Umbilical cord (tissue), 2 donors: Measurements from ENCODE around the gene FUNDC1. TPM values are rescaled to one million over a fixed set of nuclear protein-coding genes. Genes with fewer than 3 reads are reported as not detected.
A peak's percentile ranks its signal among the peaks of the same experiment; 100 is the strongest.
"Not testable (repeated sequence)": the region's sequence is repeated elsewhere in the genome, so short reads cannot be mapped to it uniquely, and the experiment has no call there.

Experiments used
- DNase-seq: peaks from one replicate; pipeline ENCODE4 v3.0.0-alpha.2; 2015; ENCODE audit warnings: low spot score
- total RNA-seq: library from RNA; depleted of rRNA; stranded (reverse); fragments of >200 nt; gene quantifications from one replicate; pipeline ENCODE4 v1.2.3, GENCODE V29; 2014; ENCODE audit warnings: low replicate concordance; ENCODE audit not compliant: insufficient read depth

FUNDC1 gene
- total RNA-seq, result 4.6 TPM

GRCh38 chrX:44542567-44543325 lies at the start of gene FUNDC1:
FUNDC1 (minus strand) TSS chrX:44542859; CDS start chrX:44542832, 27 bp downstream.
- peak; percentile 97 for DNase-seq

GRCh38 chrX:44585866-44586265 lies 43.2 kb upstream of the FUNDC1 start:
- no peak for DNase-seq

GRCh38 chrX:44580466-44580865 lies 37.8 kb upstream of the FUNDC1 start:
- peak; percentile 1 for DNase-seq

- DNase-seq, result no peak
Observed at GRCh38 chrX:44572340-44572938, 29.8 kb upstream of the FUNDC1 start.

- DNase-seq, result no peak
Observed at GRCh38 chrX:44570522-44570921, 27.9 kb upstream of the FUNDC1 start.

- no peak for DNase-seq
Observed at GRCh38 chrX:44569122-44569521, 26.5 kb upstream of the FUNDC1 start.

GRCh38 chrX:44568196-44568595 lies 25.5 kb upstream of the FUNDC1 start:
- DNase-seq, result no peak

GRCh38 chrX:44561896-44562295 lies 19.2 kb upstream of the FUNDC1 start:
- DNase-seq, result not testable (repeated sequence)

GRCh38 chrX:44550563-44550962 lies 7.9 kb upstream of the FUNDC1 start:
- no peak for DNase-seq

- not testable (repeated sequence) for DNase-seq
Observed at GRCh38 chrX:44545454-44545853, 2.8 kb upstream of the FUNDC1 start.

- no peak for DNase-seq
Observed at GRCh38 chrX:44544036-44544435, 1.4 kb upstream of the FUNDC1 start.

- DNase-seq, result no peak
Observed at GRCh38 chrX:44536198-44536597, 6.5 kb downstream of the FUNDC1 start.

- DNase-seq, result no peak
Observed at GRCh38 chrX:44529310-44529709, 13.3 kb downstream of the FUNDC1 start.

GRCh38 chrX:44514272-44514671 lies 28.4 kb downstream of the FUNDC1 start:
- no peak for DNase-seq

GRCh38 chrX:44507292-44507691 lies 35.4 kb downstream of the FUNDC1 start:
- DNase-seq, result no peak

GRCh38 chrX:44506678-44507077 lies 36.0 kb downstream of the FUNDC1 start:
- no peak for DNase-seq

- DNase-seq, result no peak
Observed at GRCh38 chrX:44503560-44503959, 39.1 kb downstream of the FUNDC1 start.

GRCh38 chrX:44495091-44495490 lies 47.6 kb downstream of the FUNDC1 start:
- DNase-seq, result no peak

- DNase-seq, result no peak
Observed at GRCh38 chrX:44494357-44494756, 48.3 kb downstream of the FUNDC1 start.

GRCh38 chrX:44489515-44489914 lies 53.1 kb downstream of the FUNDC1 start:
- DNase-seq, result no peak

- no peak for DNase-seq
Observed at GRCh38 chrX:44484607-44485146, 58.0 kb downstream of the FUNDC1 start.

GRCh38 chrX:44483965-44484606 lies 58.6 kb downstream of the FUNDC1 start:
- DNase-seq, result no peak
